ENCODE data around the gene DVL1. TPM values are rescaled to one million over a fixed set of nuclear protein-coding genes. Genes with fewer than 3 reads are reported as not detected.
A peak's percentile ranks its signal among the peaks of the same experiment; 100 is the strongest.

DVL1 gene
- total RNA-seq, 3 donors from 2014 or later (not counting 1 experiment from before 2014, with no cell fraction given) = 33.8 to 41.9 (median 35.6) TPM

DNA sequence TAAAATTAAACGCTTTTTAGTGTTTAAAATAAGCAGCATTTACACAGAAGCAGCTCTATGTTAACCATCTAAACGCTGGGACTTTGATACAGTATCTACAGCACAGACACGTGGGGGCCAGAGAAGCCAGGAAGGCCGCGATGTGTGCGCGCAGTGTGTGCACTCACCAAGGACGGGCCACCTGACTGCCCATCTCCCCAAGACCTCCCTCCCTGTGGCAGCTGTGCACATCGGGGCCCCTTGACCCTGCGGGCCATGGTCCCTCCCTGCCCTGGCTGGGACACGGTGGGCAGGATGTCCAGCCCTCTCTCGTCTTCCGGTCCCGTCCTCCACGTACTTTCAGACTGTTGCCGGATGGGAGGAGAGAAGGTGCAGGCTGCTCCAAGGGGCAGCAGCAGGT, 13.9 kb downstream of the DVL1 start:
- Mint-ChIP-seq H3K36me3 (no peaks in the 10 kb centered on the region), H3K9me3 (no peaks in the 10 kb centered on the region), H3K4me3 (no peak overlapping the region), H3K4me1 (no peaks in the 10 kb centered on the region), H3K27ac (no peak overlapping the region), H3K27me3 (ENCODE audit: low read depth in 2 of 2) (no peaks in the 10 kb centered on the region)
- WGBS (ENCODE audit: insufficient coverage) = 92% methylated on average over 15 of the region's 16 CpGs
- ATAC-seq (no peak), DNase-seq (no peak)
- Histone ChIP-seq H3K9me3 (ENCODE audit: control insufficient read depth, insufficient read depth, low read length) (no peaks in the 10 kb centered on the region), H3K27ac (ENCODE audit: low read length) (no peak overlapping the region), H3K36me3 (ENCODE audit: control insufficient read depth, insufficient read depth, low read length) (peaks cover 2% of the 10 kb centered on the region), H3K4me1 (ENCODE audit: control insufficient read depth, insufficient read depth, low read length) (no peaks in the 10 kb centered on the region), H3K4me3 (ENCODE audit: low read length) (no peak overlapping the region), H3K27me3 (ENCODE audit: control insufficient read depth, insufficient read depth, low read length) (no peaks in the 10 kb centered on the region)
- TF ChIP-seq, protein P1, sequence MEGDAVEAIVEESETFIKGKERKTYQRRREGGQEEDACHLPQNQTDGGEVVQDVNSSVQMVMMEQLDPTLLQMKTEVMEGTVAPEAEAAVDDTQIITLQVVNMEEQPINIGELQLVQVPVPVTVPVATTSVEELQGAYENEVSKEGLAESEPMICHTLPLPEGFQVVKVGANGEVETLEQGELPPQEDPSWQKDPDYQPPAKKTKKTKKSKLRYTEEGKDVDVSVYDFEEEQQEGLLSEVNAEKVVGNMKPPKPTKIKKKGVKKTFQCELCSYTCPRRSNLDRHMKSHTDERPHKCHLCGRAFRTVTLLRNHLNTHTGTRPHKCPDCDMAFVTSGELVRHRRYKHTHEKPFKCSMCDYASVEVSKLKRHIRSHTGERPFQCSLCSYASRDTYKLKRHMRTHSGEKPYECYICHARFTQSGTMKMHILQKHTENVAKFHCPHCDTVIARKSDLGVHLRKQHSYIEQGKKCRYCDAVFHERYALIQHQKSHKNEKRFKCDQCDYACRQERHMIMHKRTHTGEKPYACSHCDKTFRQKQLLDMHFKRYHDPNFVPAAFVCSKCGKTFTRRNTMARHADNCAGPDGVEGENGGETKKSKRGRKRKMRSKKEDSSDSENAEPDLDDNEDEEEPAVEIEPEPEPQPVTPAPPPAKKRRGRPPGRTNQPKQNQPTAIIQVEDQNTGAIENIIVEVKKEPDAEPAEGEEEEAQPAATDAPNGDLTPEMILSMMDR (IDR thresholded peaks at IDR 0.05) = no peak
- intact Hi-C loops (cut with micrococcal nuclease) = no loop called here

DNA sequence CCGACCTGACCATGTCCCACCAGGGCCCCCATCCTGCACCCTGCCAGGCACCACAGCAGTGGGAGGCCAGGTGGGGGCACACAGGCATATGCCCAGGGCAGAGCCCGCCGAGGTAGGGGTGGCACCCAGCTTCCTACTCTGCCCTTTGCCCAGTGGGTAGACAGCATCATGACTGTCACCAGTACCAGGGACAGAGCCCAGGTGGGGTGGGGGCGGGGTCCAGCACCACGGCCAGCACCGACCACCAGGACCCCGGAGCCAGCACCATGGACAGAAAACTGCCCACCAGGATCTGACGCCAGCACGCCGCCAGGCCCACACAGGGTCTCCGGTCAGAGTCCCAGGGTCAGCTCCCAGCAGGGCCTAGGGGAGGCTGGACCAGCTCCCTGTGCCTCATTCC, 14.4 kb downstream of the DVL1 start:
- H3K4me3 ChIP-seq (ENCODE audit: low read length) = no peak overlapping the region
- Mint-ChIP-seq H3K9me3 (no peaks in the 10 kb centered on the region), H3K27ac (no peak overlapping the region), H3K36me3 (no peaks in the 10 kb centered on the region), H3K27me3 (ENCODE audit: low read depth in 2 of 2) (no peaks in the 10 kb centered on the region), H3K4me1 (no peaks in the 10 kb centered on the region), H3K4me3 (no peak overlapping the region)
- H3K9me3 ChIP-seq (ENCODE audit: control insufficient read depth, insufficient read depth, low read length) = no peaks in the 10 kb centered on the region
- H3K36me3 ChIP-seq (ENCODE audit: control insufficient read depth, insufficient read depth, low read length) = no peaks in the 10 kb centered on the region
- no peaks in the 10 kb centered on the region for H3K4me1 ChIP-seq (ENCODE audit: control insufficient read depth, insufficient read depth, low read length)
- no peak for DNase-seq
- intact Hi-C loops (cut with micrococcal nuclease) = no loop called here
- WGBS (ENCODE audit: insufficient coverage) = 87% methylated on average over 11 of the region's 11 CpGs
- TF ChIP-seq, protein P1 (IDR thresholded peaks at IDR 0.05) = no peak
- no peaks in the 10 kb centered on the region for H3K27me3 ChIP-seq (ENCODE audit: control insufficient read depth, insufficient read depth, low read length)
- no peak for ATAC-seq
- H3K27ac ChIP-seq (ENCODE audit: low read length) = no peak overlapping the region

DNA sequence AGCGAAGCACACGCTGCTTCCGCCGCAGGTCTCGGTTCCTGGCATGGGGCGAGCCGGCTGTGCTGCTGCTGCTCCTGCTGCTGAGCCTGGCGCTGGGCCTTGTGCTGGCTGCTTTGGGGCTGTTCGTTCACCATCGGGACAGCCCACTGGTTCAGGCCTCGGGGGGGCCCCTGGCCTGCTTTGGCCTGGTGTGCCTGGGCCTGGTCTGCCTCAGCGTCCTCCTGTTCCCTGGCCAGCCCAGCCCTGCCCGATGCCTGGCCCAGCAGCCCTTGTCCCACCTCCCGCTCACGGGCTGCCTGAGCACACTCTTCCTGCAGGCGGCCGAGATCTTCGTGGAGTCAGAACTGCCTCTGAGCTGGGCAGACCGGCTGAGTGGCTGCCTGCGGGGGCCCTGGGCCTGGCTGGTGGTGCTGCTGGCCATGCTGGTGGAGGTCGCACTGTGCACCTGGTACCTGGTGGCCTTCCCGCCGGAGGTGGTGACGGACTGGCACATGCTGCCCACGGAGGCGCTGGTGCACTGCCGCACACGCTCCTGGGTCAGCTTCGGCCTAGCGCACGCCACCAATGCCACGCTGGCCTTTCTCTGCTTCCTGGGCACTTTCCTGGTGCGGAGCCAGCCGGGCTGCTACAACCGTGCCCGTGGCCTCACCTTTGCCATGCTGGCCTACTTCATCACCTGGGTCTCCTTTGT, 15.5 kb downstream of the DVL1 start:
- DNase-seq = no peak
- no peaks in the 10 kb centered on the region for H3K27me3 Mint-ChIP-seq (ENCODE audit: low read depth in 2 of 2)
- no peak for ATAC-seq
- H3K27ac ChIP-seq (ENCODE audit: low read length) = no peak overlapping the region
- 94% methylated on average over 36 of the region's 36 CpGs for WGBS (ENCODE audit: insufficient coverage)
- no peak overlapping the region for H3K4me3 Mint-ChIP-seq
- TF ChIP-seq, protein P1 (IDR thresholded peaks at IDR 0.05) = no peak
- no peaks in the 10 kb centered on the region for H3K27me3 ChIP-seq (ENCODE audit: control insufficient read depth, insufficient read depth, low read length)
- no peaks in the 10 kb centered on the region for H3K36me3 Mint-ChIP-seq
- H3K36me3 ChIP-seq (ENCODE audit: control insufficient read depth, insufficient read depth, low read length) = no peaks in the 10 kb centered on the region
- H3K9me3 ChIP-seq (ENCODE audit: control insufficient read depth, insufficient read depth, low read length) = no peaks in the 10 kb centered on the region
- H3K4me3 ChIP-seq (ENCODE audit: low read length) = no peak overlapping the region
- no peaks in the 10 kb centered on the region for H3K4me1 Mint-ChIP-seq
- H3K27ac Mint-ChIP-seq = peak overlapping the region in 1 of 2 donors; percentile 33
- no peaks in the 10 kb centered on the region for H3K4me1 ChIP-seq (ENCODE audit: control insufficient read depth, insufficient read depth, low read length)
- intact Hi-C loops (cut with micrococcal nuclease) = no loop called here
- no peaks in the 10 kb centered on the region for H3K9me3 Mint-ChIP-seq

All from natural killer cell (primary cell).